Hematopoietic multipotent progenitor cell treated with erythropoietin and hydrocortisone succinate and interleukin-3 and kit ligand, for 17 days (in vitro differentiated cells): Measurements from ENCODE around the gene RRP8.

ENCODE experiments used
- DNase-seq: peaks from one replicate; pipeline ENCODE4 v3.0.0-alpha.2; 2015; ENCODE audit warnings: low spot score

Gene RRP8

GRCh38 chr11:6617315-6617781 lies 13.9 kb upstream of the RRP8 start:
- no peak for DNase-seq

DNA sequence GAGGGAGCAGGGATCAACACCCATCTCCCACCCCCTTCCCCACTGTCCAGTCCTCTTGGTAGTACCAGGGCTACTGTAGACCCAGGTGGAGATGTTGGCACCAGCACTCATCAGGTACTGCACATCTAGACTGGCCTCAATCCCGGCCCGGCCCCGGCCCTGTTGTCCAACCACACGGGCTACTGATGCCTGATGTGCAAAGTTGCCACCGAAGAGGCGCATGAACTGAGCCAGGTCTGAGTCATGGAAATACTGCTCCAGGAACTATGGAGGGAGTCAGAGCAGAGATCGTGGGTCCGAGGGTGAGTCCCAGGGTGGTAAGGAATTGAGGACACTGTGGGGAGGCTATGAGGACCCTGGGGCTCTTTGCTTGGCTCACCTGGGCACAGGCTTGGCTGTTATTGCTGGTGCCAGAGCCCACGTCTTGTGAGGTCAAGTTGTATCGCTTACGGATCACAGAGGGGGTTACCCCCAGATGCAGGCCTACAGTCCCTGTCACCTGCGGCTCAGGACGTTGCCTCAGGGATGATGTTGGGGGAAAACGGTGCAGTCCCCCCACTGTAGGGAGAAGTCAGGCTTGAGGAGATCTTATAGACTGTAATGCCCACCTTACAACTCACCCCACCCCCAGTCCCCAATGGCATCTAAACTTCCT lies 13.3 kb upstream of the RRP8 start:
- no peak for DNase-seq

GRCh38 chr11:6615882-6616585 lies 12.6 kb upstream of the RRP8 start:
- no peak for DNase-seq

GRCh38 chr11:6615046-6615445 lies 11.6 kb upstream of the RRP8 start:
- no peak for DNase-seq

GRCh38 chr11:6614446-6614845 lies 11.0 kb upstream of the RRP8 start:
- DNase-seq = no peak

- peak; percentile 30 for DNase-seq
These were observed 10.1 kb upstream of the RRP8 start for GRCh38 chr11:6613496-6613895.

- peak; percentile 96 for DNase-seq
These were observed 9.0 kb upstream of the RRP8 start, which contains the start of gene TAF10 for GRCh38 chr11:6612213-6613041. TSS of gene TAF10 (minus strand) at chr11:6612216. CDS start at chr11:6612189, 27 bp downstream.

DNA sequence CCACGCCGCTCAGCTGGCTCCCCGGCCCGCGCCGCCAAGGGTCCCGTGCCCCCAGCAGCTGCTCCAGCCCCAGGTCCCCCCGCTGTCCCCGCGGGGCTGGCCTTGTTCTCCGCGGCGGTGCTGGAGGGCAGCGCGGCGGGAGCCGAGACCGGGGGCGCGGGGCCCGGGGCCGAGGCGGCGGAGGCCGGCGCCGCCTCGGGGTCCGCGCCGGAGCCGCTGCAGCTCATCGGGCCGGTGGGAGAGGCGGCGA lies 8.5 kb upstream of the RRP8 start:
- DNase-seq = no peak

DNA sequence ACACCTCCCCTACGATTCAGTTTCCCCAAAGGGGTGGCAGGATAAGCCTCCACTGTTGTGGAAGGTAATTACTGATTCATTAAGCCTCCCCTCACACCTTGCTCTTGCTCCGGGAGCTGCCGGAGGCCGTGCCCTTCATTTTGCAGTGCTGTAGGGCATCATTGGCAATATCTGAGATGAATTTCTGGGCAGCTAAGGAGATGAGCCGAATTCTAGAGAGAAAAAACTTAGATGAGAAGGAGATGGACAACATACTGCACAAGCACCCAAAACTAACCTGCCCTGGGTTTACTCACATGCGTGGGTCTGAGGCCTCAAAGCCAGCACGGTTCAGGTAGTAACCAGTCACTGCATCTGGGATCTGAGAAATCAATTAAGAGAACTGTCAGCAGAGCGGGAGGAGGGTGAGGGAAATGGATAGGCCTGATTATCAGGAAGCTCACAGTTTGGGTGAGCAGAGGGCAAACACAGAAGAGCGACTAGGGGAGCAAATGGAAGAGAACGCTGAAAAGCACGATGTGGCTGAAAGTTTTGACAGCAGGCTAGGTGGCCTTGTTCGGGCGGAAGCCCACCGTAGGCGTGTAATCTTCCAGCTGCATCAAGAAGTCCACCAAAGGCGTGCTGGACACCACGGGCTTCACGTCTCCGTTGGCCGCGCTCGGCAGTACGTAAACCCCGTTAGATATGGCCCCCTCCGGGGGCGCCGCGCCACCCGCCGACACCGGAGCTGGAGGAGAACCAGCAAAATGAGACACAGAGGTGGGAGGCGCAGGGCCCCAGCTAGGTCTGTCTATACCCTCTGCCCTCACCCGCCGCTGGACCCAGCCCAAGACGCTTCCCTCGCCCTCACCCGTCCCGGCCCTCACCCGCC lies 7.9 kb upstream of the RRP8 start:
- peak; percentile 53 for DNase-seq

DNA sequence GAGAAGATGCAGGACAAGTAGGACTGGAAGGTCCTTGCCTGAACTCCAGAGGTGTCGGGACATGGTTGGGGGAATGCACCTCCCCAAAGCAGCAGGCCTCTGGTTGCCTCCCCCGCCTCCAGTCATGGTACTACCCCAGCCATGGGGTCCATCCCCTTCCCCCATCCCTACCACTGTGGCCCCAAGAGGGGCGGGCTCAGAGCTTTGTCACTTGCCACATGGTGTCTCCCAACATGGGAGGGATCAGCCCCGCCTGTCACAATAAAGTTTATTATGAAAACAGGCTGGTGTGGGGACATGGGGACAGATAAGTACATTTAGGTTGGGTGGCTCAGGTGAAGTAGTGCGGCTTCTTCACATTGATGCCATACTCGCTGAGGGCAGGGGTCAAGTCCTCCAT lies 7.2 kb upstream of the RRP8 start:
- no peak for DNase-seq

- no peak for DNase-seq
These were observed 6.1 kb upstream of the RRP8 start for GRCh38 chr11:6609502-6610015.

GRCh38 chr11:6608726-6609501 lies 5.5 kb upstream of the RRP8 start:
- DNase-seq = no peak

DNA sequence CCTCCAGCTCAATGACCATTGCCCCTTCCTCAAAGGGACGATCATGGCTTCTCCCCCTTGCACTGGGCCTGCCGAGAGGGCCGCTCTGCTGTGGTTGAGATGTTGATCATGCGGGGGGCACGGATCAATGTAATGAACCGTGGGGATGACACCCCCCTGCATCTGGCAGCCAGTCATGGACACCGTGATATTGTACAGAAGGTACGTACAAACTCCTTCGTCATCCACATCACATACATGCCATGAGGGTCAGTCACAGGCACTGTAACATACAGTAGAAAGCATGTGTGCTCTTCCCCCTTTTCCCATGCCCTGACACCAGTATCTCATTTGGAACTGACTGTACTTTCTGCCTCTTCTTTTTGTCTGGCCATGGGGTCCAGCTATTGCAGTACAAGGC lies 4.6 kb upstream of the RRP8 start:
- DNase-seq = no peak

- DNase-seq = no peak
These were observed 3.9 kb upstream of the RRP8 start for GRCh38 chr11:6607190-6607795.

- no peak for DNase-seq
These were observed 3.2 kb upstream of the RRP8 start for GRCh38 chr11:6606471-6607189.

DNA sequence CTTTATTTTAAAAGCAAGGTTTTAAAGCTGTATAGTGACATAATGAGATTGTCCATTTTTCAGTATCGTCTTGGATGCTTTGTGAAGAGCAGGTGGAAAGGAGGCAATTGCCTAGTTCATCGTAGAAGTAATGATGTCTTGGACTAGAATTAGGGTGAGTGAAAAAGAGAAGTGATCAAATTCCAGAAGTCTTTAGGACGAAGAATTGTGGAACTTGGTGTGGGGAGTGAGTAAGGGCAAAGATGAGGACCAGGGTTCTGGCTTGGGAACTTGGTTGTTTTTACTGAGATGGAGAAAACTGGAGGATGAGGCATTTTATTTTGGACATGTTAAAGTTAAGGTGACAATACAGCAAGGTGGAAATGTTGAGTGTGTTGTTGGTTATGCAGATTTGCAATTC lies 1.4 kb upstream of the RRP8 start:
- DNase-seq = no peak

DNA sequence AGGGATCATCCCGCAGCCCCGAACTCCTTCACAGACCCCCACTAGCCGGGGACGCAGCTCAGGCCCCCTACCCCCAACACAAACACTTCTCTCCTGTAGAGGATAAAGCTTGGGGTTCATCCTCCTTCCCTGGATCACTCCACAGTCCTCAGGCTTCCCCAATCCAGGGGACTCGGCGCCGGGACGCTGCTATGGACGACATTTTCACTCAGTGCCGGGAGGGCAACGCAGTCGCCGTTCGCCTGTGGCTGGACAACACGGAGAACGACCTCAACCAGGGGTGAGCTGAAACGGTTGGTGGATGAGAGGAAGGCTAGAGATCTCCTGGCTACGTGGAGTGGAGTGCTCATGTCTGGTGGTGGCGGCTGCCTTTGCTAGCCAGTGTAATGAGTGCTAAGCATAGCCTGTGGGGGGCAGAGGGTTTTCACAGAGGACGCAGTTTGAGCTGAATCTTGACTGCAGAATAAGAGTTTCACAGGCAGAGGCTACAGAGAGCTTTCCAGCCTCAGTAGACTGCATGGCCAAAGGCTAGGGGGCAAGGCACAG lies 738 bp upstream of the RRP8 start:
- DNase-seq = peak; percentile 77

- no peak for DNase-seq
These were observed 1.1 kb downstream of the RRP8 start for GRCh38 chr11:6602096-6602940.

- no peak for DNase-seq
These were observed 2.4 kb downstream of the RRP8 start for GRCh38 chr11:6601041-6601461.
